ENCODE results near the gene PDZRN3.

DNA sequence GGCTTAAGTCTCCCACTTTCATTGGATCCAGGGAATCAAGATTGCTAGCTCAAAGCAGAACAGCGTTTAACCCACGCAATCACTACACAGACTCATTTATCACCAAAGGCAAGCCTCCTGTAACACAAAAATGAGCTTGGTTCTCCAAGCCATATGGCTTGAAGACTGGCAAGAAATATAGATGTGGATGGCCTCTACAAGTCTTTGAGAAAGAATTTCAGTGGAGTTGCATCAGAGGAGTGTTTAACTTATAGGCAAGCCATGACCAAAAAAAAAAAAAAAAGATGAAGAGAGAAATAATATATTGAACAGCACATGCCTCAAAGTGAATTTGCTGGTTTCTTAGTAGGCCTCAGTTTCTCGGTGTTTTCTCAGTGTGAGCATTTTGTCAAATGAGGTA, 27.3 kb downstream of the PDZRN3 start:
- TF ChIP-seq CTCF (IDR thresholded peaks at IDR 0.05 in 8 of 11, conservative IDR thresholded peaks at IDR 0.05 in 3 of 11) (no peak), POLR2AphosphoS5 (IDR thresholded peaks at IDR 0.05) (no peak), POLR2A (IDR thresholded peaks at IDR 0.05) (no peak)
